ENCODE data around the gene NCAN. TPM values are rescaled to one million over a fixed set of nuclear protein-coding genes. Genes with fewer than 3 reads are reported as not detected.

The NCAN gene
- total and polyA plus RNA-seq, 9 of the 15 experiments (the other 6 are each of a cell fraction or from before 2014, with no cell fraction given): 0.04 TPM; not detected in 8

GRCh38 chr19:19204181-19204580 is 7.6 kb upstream of the NCAN start:
- H3K9ac ChIP-seq (ENCODE audit: insufficient read depth in 1 of 2, low read depth in 2 of 2, low read length in 2 of 2): no peak overlapping the region
- ChIA-PET CTCF (ENCODE audit: low intra/inter-chr PET ratio) (no interaction called here), POLR2A (interaction anchor here (0.7 to 1.0 kb wide), 2 partner anchors 16 to 71 kb away, joined by 3 read pairs; no protein-coding TSS in a partner anchor)
- intact Hi-C loops (cut with micrococcal nuclease) (no loop called here), in situ Hi-C loops (cut with MboI) (no loop called here)
- peaks cover 25% of the 10 kb centered on the region; the same call in 2 of the 3 replicates for H3K36me3 ChIP-seq (ENCODE audit: control insufficient read depth, insufficient read depth, low read length)
- ATAC-seq (no peak), FAIRE-seq (no peak), DNase-seq (ENCODE audit: extremely low read depth in 1 of 4, low spot score in 3 of 4) (no peak)
- no peak overlapping the region for H3K27ac ChIP-seq (ENCODE audit: extremely low read depth, low read depth, low read length)
- BruUV-seq (replicated peaks): no TSS peak
- TF ChIP-seq ZBTB11 (CRISPR knock-in tag; IDR thresholded peaks at IDR 0.05) (no peak), CTCF (IDR thresholded peaks at IDR 0.05 in 2 of 3, conservative IDR thresholded peaks at IDR 0.05 in 1 of 3; ENCODE audit: insufficient read depth in 2 of 3, low read depth in 1 of 3, low read length in 3 of 3) (peak in 2 of 3 experiments; percentile 7 to 10; a peak in 2 of 6 replicates)
- H4K20me1 ChIP-seq (replicated peaks; ENCODE audit: control insufficient read depth, insufficient read depth, low read length): no peaks in the 10 kb centered on the region
- H3K9me3 ChIP-seq (replicated peaks; ENCODE audit: control insufficient read depth, insufficient read depth, low read depth, low read length): no peaks in the 10 kb centered on the region
- no peaks in the 10 kb centered on the region for H3K9me1 ChIP-seq (ENCODE audit: control insufficient read depth, insufficient read depth, low read length)
- H3K27me3 ChIP-seq (ENCODE audit: control insufficient read depth in 2 of 2, insufficient read depth in 2 of 2, low read length in 2 of 2): no peaks in the 10 kb centered on the region
- peaks cover 20% of the 10 kb centered on the region for H3K79me2 ChIP-seq (ENCODE audit: control insufficient read depth, insufficient read depth, low read length)
- H3K4me2 ChIP-seq (ENCODE audit: insufficient read depth, low read length): no peak overlapping the region
- H3K4me1 ChIP-seq (replicated peaks in 1 of 2; ENCODE audit: control insufficient read depth in 2 of 2, insufficient read depth in 2 of 2, low read length in 2 of 2): peaks cover 12 to 30% of the 10 kb centered on the region in 2 experiments; a peak in 4 of 5 replicates
- WGBS (ENCODE audit: insufficient coverage, low coverage, missing lambda C conversion rate): 75% methylated on average over 12 of the region's 13 CpGs
- no peak overlapping the region for H3K4me3 ChIP-seq
- no peak overlapping the region for H2AFZ ChIP-seq (ENCODE audit: low read depth, low read length)

All from K562 (cell line).